Kidney epithelial cell (primary cell): Measurements from ENCODE around the gene ITPRIPL1. TPM values are rescaled to one million over a fixed set of nuclear protein-coding genes. Genes with fewer than 3 reads are reported as not detected.

Source experiments
- DNase-seq: peaks from one replicate; pipeline ENCODE4 v3.0.0-alpha.2; 2010; ENCODE audit warnings: low read depth
- H3K27me3 ChIP-seq: 2 replicates; pipeline ENCODE4 v1.6.0; 2011; ENCODE audit warnings: low read length; ENCODE audit not compliant: control insufficient read depth, insufficient read depth
- H3K36me3 ChIP-seq: 2 replicates; pipeline ENCODE4 v1.5.1; 2011; ENCODE audit warnings: low read length; ENCODE audit not compliant: control insufficient read depth, insufficient read depth
- H3K4me3 ChIP-seq: 2 replicates; pipeline ENCODE4 v1.5.1; 2011; ENCODE audit warnings: low read depth, mild to moderate bottlenecking, control low read depth, low read length
- total RNA-seq: library from RNA; depleted of rRNA; stranded (reverse); fragments of >200 nt; gene quantifications from 2 replicates; pipeline ENCODE4 v1.2.3, GENCODE V29; 2015
- TF ChIP-seq, protein P1 (sequence below): IDR thresholded peaks from 2 replicates; pipeline ENCODE4 v1.5.1; 2011; ENCODE audit warnings: mild to moderate bottlenecking, moderate library complexity, low read length, control low read depth, inconsistent platforms; ENCODE audit not compliant: insufficient read depth, poor library complexity, severe bottlenecking

Gene ITPRIPL1
- total RNA-seq, 1 donor from 2014 or later: 5.1 TPM

DNA sequence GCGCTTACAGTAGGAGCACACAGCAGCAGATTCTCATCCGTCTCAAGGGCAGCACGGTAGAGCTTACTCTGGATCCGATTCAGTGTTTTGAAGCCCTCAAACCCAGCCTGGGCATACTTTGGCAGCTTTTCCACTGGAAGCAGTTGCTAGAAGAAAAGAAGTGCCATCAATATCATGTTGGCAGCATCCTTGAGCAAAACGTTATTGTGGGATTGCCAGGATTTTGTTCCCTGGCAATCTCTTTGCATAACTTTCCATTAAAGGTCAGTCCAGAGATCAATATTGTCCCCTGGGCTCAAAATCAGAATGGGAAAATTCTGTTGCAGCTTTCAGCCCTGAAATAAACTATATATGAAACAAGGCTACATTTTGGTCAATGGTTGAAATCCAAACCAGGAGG lies 28.2 kb upstream of the ITPRIPL1 start:
- TF ChIP-seq, protein P1, sequence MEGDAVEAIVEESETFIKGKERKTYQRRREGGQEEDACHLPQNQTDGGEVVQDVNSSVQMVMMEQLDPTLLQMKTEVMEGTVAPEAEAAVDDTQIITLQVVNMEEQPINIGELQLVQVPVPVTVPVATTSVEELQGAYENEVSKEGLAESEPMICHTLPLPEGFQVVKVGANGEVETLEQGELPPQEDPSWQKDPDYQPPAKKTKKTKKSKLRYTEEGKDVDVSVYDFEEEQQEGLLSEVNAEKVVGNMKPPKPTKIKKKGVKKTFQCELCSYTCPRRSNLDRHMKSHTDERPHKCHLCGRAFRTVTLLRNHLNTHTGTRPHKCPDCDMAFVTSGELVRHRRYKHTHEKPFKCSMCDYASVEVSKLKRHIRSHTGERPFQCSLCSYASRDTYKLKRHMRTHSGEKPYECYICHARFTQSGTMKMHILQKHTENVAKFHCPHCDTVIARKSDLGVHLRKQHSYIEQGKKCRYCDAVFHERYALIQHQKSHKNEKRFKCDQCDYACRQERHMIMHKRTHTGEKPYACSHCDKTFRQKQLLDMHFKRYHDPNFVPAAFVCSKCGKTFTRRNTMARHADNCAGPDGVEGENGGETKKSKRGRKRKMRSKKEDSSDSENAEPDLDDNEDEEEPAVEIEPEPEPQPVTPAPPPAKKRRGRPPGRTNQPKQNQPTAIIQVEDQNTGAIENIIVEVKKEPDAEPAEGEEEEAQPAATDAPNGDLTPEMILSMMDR: no peak
- Histone ChIP-seq H3K27me3 (no peaks in the 10 kb centered on the region), H3K4me3 (no peak overlapping the region), H3K36me3 (peaks cover 6% of the 10 kb centered on the region)
- no peak for DNase-seq

DNA sequence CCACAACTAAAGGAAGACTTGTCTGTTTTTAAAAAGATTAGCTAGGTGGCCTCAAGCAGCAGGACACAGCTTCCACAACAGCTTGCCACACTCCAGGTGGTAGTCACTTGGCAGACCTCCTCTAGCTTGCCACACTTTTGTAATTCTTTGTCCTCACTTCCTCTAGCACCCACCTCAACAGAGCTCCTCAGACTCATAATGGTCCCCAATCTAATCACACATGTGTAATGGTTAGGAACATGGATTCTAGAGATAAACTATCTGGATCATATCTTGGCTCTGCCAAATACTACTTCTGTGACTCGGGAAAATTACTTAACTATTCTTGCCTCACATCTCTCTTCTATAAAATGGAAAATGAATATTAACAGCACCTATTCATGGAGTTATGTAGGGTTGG lies 23.3 kb upstream of the ITPRIPL1 start:
- Histone ChIP-seq H3K36me3 (peaks cover 8% of the 10 kb centered on the region), H3K4me3 (no peak overlapping the region), H3K27me3 (no peaks in the 10 kb centered on the region)
- TF ChIP-seq, protein P1: no peak
- no peak for DNase-seq

DNA sequence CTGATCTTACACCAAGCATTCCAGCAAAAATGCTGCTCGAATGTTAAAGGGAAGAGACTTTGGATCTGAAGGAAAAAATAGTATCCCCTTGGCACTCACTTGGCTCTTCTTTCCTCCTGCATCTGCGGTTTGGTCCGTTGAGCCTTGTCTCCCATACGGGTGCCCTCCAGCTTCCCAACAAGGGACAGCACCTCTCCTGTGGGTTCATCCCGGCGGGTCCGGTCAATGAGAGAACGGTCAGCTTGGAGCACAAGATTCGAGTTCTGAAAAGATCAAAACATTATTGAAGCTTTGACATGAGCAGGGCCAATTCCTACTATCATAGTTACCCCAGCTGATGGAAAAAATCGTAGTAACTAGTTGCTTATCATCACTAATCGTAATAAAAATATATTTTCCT lies 20.5 kb upstream of the ITPRIPL1 start:
- no peak for DNase-seq
- Histone ChIP-seq H3K36me3 (peaks cover 6% of the 10 kb centered on the region), H3K4me3 (peak overlapping the region; percentile 73), H3K27me3 (no peaks in the 10 kb centered on the region)
- TF ChIP-seq, protein P1: no peak

DNA sequence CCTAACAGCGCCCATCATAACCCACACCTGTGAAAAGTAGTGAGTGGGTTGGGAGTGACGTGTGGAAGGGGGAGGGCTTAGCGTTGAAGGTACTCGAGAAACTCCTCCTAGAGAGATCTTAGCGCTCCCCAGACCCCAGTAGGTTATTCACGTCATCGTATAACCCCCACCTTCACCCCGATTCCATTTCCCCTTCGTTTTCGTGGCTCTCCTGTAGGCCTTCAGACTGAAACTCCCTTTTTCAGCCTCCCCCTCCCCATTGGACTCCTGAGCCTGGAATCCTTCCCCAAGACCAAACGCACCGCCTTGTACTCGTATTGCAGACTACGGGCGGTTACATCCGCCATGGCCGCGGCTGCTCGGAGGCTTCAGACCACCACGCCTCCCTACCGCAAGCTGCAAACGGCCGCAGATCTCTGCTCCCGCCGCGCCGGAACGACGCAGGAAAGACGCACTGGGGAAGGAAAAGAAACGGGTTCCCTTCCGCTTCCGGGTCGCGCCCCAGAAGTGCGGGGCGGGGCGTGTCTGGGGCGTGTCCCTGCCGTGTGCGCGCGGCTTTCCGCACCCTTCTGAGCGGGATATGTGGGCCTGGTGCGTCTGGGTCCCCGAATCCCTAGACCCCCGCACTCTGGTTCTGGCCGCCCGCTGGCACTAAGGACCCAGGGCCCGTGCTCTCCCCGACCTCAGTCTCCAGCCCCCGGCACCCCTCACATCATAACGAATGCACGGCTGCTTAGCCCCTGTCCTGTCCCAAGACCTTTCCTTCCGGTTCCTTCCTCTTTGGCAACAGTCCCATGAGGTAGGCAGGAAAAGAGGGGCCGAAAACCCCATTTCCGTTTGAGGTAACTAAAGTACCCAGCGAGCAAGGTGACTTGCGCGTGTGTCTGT lies 19.8 kb upstream of the ITPRIPL1 start, which contains the start of gene SNRNP200:
TSS of gene SNRNP200 (minus strand) at position 456 of the 888 bp plus-strand sequence. CDS start at position 347, 109 bp downstream.
- no peak for DNase-seq
- peaks cover 6% of the 10 kb centered on the region for H3K36me3 ChIP-seq
- peak within 1 kb of the TSS; percentile 73 for H3K4me3 ChIP-seq
- no peaks in the 10 kb centered on the region for H3K27me3 ChIP-seq
- TF ChIP-seq, protein P1: no peak

DNA sequence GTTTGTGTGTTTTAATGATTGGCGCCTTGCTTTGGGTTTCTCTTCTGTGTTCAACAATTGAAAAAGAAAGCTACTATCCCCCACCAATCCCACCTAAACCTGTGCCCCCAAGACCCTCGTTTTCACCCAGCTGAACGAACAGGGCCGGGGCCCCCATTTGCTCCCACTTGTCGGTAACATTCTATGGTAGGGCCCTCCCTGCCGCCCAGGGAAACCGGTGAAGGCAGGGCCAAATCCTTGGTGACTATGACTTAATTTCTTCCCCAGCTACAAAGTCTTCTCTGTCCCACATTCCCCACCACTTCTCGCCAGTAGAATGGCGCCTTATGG lies 19.2 kb upstream of the ITPRIPL1 start:
- Histone ChIP-seq H3K36me3 (peaks cover 6% of the 10 kb centered on the region), H3K4me3 (peak overlapping the region; percentile 73), H3K27me3 (no peaks in the 10 kb centered on the region)
- TF ChIP-seq, protein P1: no peak
- DNase-seq: no peak
